HepG2 (cell line): Measurements from ENCODE around the gene ZNF184. TPM values are rescaled to one million over a fixed set of nuclear protein-coding genes. Genes with fewer than 3 reads are reported as not detected.

Source experiments
- CEBPG ChIP-seq: IDR thresholded peaks from 2 replicates; pipeline ENCODE4 v1.6.1; 2016
- FOXK1 ChIP-seq: sonication (generic); formaldehyde crosslinking; IDR thresholded peaks from 2 replicates; pipeline ENCODE4 v1.4.0; 2020; ENCODE audit warnings: low read depth, missing genetic modification reagents, borderline replicate concordance
- HNF1B ChIP-seq: sonication (generic); formaldehyde crosslinking; IDR thresholded peaks from 2 replicates; pipeline ENCODE4 v1.5.1; 2020; ENCODE audit warnings: mild to moderate bottlenecking, moderate library complexity, missing genetic modification reagents
- HNF4A ChIP-seq: sonication (generic); formaldehyde crosslinking; IDR thresholded peaks from 2 replicates; pipeline ENCODE4 v1.4.0; 2020; ENCODE audit warnings: missing genetic modification reagents
- HNRNPUL1 ChIP-seq: fragments of 200-400 bp; formaldehyde crosslinking; IDR thresholded peaks from 2 replicates; pipeline ENCODE4 v1.6.1; 2017; ENCODE audit warnings: low read depth, mild to moderate bottlenecking, low read length, moderate library complexity
- KLF6 ChIP-seq: IDR thresholded peaks from 2 replicates; pipeline ENCODE4 v1.8.0; 2016; ENCODE audit warnings: missing biosample characterization, missing genetic modification reagents
- LBX2 ChIP-seq: sonication (generic); formaldehyde crosslinking; IDR thresholded peaks from 2 replicates; pipeline ENCODE4 v1.5.0; 2020; ENCODE audit warnings: missing genetic modification reagents, mild to moderate bottlenecking, borderline replicate concordance
- LRRFIP1 ChIP-seq: sonication (generic); formaldehyde crosslinking; conservative IDR thresholded peaks from 2 replicates; pipeline ENCODE4 v1.4.0; 2020; ENCODE audit warnings: missing genetic modification reagents
- ZNF142 ChIP-seq: sonication (generic); formaldehyde crosslinking; IDR thresholded peaks from 2 replicates; pipeline ENCODE4 v1.4.0; 2020; ENCODE audit warnings: missing genetic modification reagents
- ZNF263 ChIP-seq: sonication (generic); formaldehyde crosslinking; IDR thresholded peaks from 2 replicates; pipeline ENCODE4 v1.4.0; 2020; ENCODE audit warnings: missing genetic modification reagents
- ZNF329 ChIP-seq: sonication (generic); formaldehyde crosslinking; IDR thresholded peaks from 2 replicates; pipeline ENCODE4 v1.9.0; 2021; ENCODE audit warnings: low read depth, mild to moderate bottlenecking, missing genetic modification reagents
- ZNF414 ChIP-seq: sonication (generic); formaldehyde crosslinking; IDR thresholded peaks from 2 replicates; pipeline ENCODE4 v1.5.0; 2020; ENCODE audit warnings: missing genetic modification reagents
- ZNF460 ChIP-seq: sonication (generic); formaldehyde crosslinking; IDR thresholded peaks from 2 replicates; pipeline ENCODE4 v1.5.1; 2020; ENCODE audit warnings: missing genetic modification reagents, mild to moderate bottlenecking, borderline replicate concordance
- ZNF503 ChIP-seq: sonication (generic); formaldehyde crosslinking; IDR thresholded peaks from 2 replicates; pipeline ENCODE4 v1.4.0; 2020; ENCODE audit warnings: missing genetic modification reagents
- ZNF788 ChIP-seq: sonication (generic); formaldehyde crosslinking; IDR thresholded peaks from 2 replicates; pipeline ENCODE4 v1.5.0; 2020; ENCODE audit warnings: mild to moderate bottlenecking, missing genetic modification reagents, borderline replicate concordance
- polyA plus RNA-seq, 8 experiments: library from polyadenylated mRNA; depleted of rRNA in 3 of 8; stranded (reverse) in 7 of 8; unstranded in 1 of 8; fragments of >200 nt; fragmentation: Illumina TruSeq in 4 of 8; extraction: Trizol in 4 of 8; gene quantifications; 2 replicates each; pipeline versions ENCODE4 v1.2.1 to v1.2.3, GENCODE V29; 2011 to 2016; ENCODE audit warnings: low read depth in 4 of 8, missing spikeins in 1 of 8, mixed read lengths in 1 of 8; ENCODE audit not compliant: insufficient read depth in 1 of 8
- total RNA-seq, 5 experiments: library from RNA; depleted of rRNA; stranded (reverse); fragments of >200 nt; fragmentation: Illumina TruSeq; extraction: Trizol; gene quantifications; 2 replicates each; pipeline ENCODE4 v1.2.3, GENCODE V29; 2016; ENCODE audit warnings: low read depth in 1 of 5

Gene ZNF184
- total and polyA plus RNA-seq, 2 of the 13 experiments (the other 11 are each of a cell fraction or from before 2014, with no cell fraction given): 2.1 to 10.1 TPM

- no peak for TF ChIP-seq LBX2 (CRISPR knock-in tag)
- peak; percentile 31 for TF ChIP-seq HNF4A
- no peak for TF ChIP-seq HNRNPUL1
- peak; percentile 46; the same call in 1 of the 2 replicates for TF ChIP-seq ZNF263 (CRISPR knock-in tag)
- no peak for TF ChIP-seq ZNF503 (CRISPR knock-in tag)
- 0 out of 2 replicates have a peak, but pooled peaks have one; percentile 26 for TF ChIP-seq KLF6
- TF ChIP-seq ZNF142 (CRISPR knock-in tag): 0 out of 2 replicates have a peak, but pooled peaks have one; percentile 32
- no peak for TF ChIP-seq LRRFIP1 (CRISPR knock-in tag)
- TF ChIP-seq ZNF788 (CRISPR knock-in tag): peak; percentile 55; the same call in 1 of the 2 replicates
- TF ChIP-seq ZNF414: no peak
- TF ChIP-seq ZNF329 (CRISPR knock-in tag): peak; percentile 50; the same call in 1 of the 2 replicates
- TF ChIP-seq ZNF460 (CRISPR knock-in tag): no peak
- TF ChIP-seq FOXK1 (CRISPR knock-in tag): no peak
- TF ChIP-seq HNF1B (CRISPR knock-in tag): peak; percentile 81
- peak; percentile 85 for TF ChIP-seq CEBPG (CRISPR knock-in tag)
Measured at GRCh38 chr6:27505209-27506027, 32.5 kb upstream of the ZNF184 start (continued).
